Neuronal stem cell (in vitro differentiated cells): ENCODE data around the gene ZMIZ2.

Experiments used
- DNase-seq: peaks from one replicate; pipeline ENCODE4 v3.0.0-alpha.2; 2013; ENCODE audit warnings: low spot score
- H2AFZ ChIP-seq: one replicate; pipeline ENCODE4 v1.6.1; 2013; ENCODE audit warnings: mild to moderate bottlenecking, low read length, inconsistent platforms
- H2AK5ac ChIP-seq: 2 replicates; pipeline ENCODE4 v1.6.1; 2013; ENCODE audit warnings: low read depth, mild to moderate bottlenecking, inconsistent platforms, low read length, moderate library complexity, mixed read lengths
- H2BK120ac ChIP-seq: 2 replicates; pipeline ENCODE4 v1.6.1; 2013; ENCODE audit warnings: low read depth, mild to moderate bottlenecking, inconsistent platforms, low read length, moderate library complexity, mixed read lengths
- H2BK12ac ChIP-seq: one replicate; pipeline ENCODE4 v1.6.1; 2013; ENCODE audit warnings: low read length, inconsistent platforms
- H2BK15ac ChIP-seq: 2 replicates; pipeline ENCODE4 v1.6.1; 2013; ENCODE audit warnings: mild to moderate bottlenecking, low read length, inconsistent platforms, mixed read lengths
- H2BK5ac ChIP-seq: one replicate; pipeline ENCODE4 v1.6.1; 2013; ENCODE audit warnings: inconsistent platforms, mild to moderate bottlenecking, low read length, moderate library complexity
- H3K14ac ChIP-seq: one replicate; pipeline ENCODE4 v1.6.1; 2013; ENCODE audit warnings: low read length, inconsistent platforms
- H3K18ac ChIP-seq: 2 replicates; pipeline ENCODE4 v1.6.1; 2013; ENCODE audit warnings: low read length, inconsistent platforms
- H3K23ac ChIP-seq: 2 replicates; pipeline ENCODE4 v1.6.1; 2013; ENCODE audit warnings: low read depth, mild to moderate bottlenecking, mixed read lengths, low read length, inconsistent platforms; ENCODE audit not compliant: poor library complexity
- H3K27ac ChIP-seq: replicated peaks from 3 replicates; pipeline ENCODE4 v1.5.1; 2013; ENCODE audit warnings: low read length, inconsistent platforms
- H3K27me3 ChIP-seq, 3 experiments: 2 replicates each; pipeline ENCODE4 v1.6.1; 2013; ENCODE audit warnings: low read length in 3 of 3, mild to moderate bottlenecking in 2 of 3, inconsistent platforms in 1 of 3, low read depth in 1 of 3, mixed read lengths in 1 of 3, moderate library complexity in 1 of 3; ENCODE audit not compliant: control insufficient read depth in 3 of 3, insufficient read depth in 3 of 3
- H3K36me3 ChIP-seq, 2 donors: replicated peaks in 1 of 2; 2 replicates each; pipeline ENCODE4 v1.6.1; 2013; ENCODE audit warnings: low read length in 2 of 2; ENCODE audit not compliant: control insufficient read depth in 2 of 2, insufficient read depth in 2 of 2
- H3K4ac ChIP-seq: 2 replicates; pipeline ENCODE4 v1.6.1; 2013; ENCODE audit warnings: inconsistent platforms, mild to moderate bottlenecking, low read length, moderate library complexity
- H3K4me1 ChIP-seq, 2 donors: 1 replicate in 1 of 2; 2 replicates in 1 of 2; pipeline ENCODE4 v1.6.1; 2013; ENCODE audit warnings: low read length in 2 of 2, low read depth in 1 of 2; ENCODE audit not compliant: control insufficient read depth in 2 of 2, insufficient read depth in 1 of 2
- H3K4me2 ChIP-seq: one replicate; pipeline ENCODE4 v1.6.1; 2013; ENCODE audit warnings: mild to moderate bottlenecking, low read length, inconsistent platforms; ENCODE audit not compliant: insufficient read depth, poor library complexity, severe bottlenecking
- H3K4me3 ChIP-seq, 2 donors: 2 replicates each; pipeline ENCODE4 v1.5.1; 2013; ENCODE audit warnings: low read length in 2 of 2, mild to moderate bottlenecking in 2 of 2, inconsistent platforms in 1 of 2, moderate library complexity in 1 of 2
- H3K79me1 ChIP-seq: one replicate; pipeline ENCODE4 v1.6.1; 2013; ENCODE audit warnings: low read depth, mild to moderate bottlenecking, inconsistent platforms, low read length, moderate library complexity
- H3K9ac ChIP-seq: one replicate; pipeline ENCODE4 v1.6.1; 2013; ENCODE audit warnings: mild to moderate bottlenecking, low read depth, low read length, inconsistent platforms; ENCODE audit not compliant: poor library complexity
- H3K9me3 ChIP-seq, 2 donors: replicated peaks in 1 of 2; 2 replicates each; pipeline versions ENCODE3 to v1.6.1; 2013; ENCODE audit warnings: low read length in 2 of 2, mild to moderate bottlenecking in 2 of 2, inconsistent platforms in 1 of 2, low read depth in 1 of 2, mixed read lengths in 1 of 2, moderate library complexity in 1 of 2; ENCODE audit not compliant: control insufficient read depth in 2 of 2, insufficient read depth in 1 of 2
- H4K8ac ChIP-seq: one replicate; pipeline ENCODE4 v1.6.1; 2013; ENCODE audit warnings: low read depth, mild to moderate bottlenecking, inconsistent platforms, low read length, moderate library complexity
- H4K91ac ChIP-seq: one replicate; pipeline ENCODE4 v1.6.1; 2013; ENCODE audit warnings: low read length, low read depth, mild to moderate bottlenecking, inconsistent platforms; ENCODE audit not compliant: poor library complexity
- WGBS, 2 donors: extraction: QIAGEN DNeasy Blood & Tissue Kit; methylation state at CpG; one replicate each; pipeline ENCODE4 v1.1.7; 2013; ENCODE audit warnings: missing lambda C conversion rate in 2 of 2, mixed read lengths in 1 of 2; ENCODE audit not compliant: insufficient read length in 2 of 2, insufficient replicate concordance in 1 of 2; ENCODE audit errors: extremely low coverage in 2 of 2; 5-methylcytosine and 5-hydroxymethylcytosine counted together

The ZMIZ2 gene

GRCh38 chr7:44789990-44790389, 41.3 kb downstream of the ZMIZ2 start:
- no peaks in the 10 kb centered on the region for H3K36me3 ChIP-seq
- H3K4ac ChIP-seq = no peak overlapping the region
- no peaks in the 10 kb centered on the region for H3K4me1 ChIP-seq
- H2AFZ ChIP-seq = no peak overlapping the region
- H3K4me2 ChIP-seq = no peak overlapping the region
- no peak overlapping the region for H2BK120ac ChIP-seq
- no peak overlapping the region for H2BK15ac ChIP-seq
- no peak overlapping the region for H3K9ac ChIP-seq
- H3K27me3 ChIP-seq = peaks cover 0 to 1% (median 0%) of the 10 kb centered on the region in 3 experiments
- no peaks in the 10 kb centered on the region for H3K9me3 ChIP-seq
- H3K79me1 ChIP-seq = no peaks in the 10 kb centered on the region
- no peak overlapping the region for H2BK5ac ChIP-seq
- no peak overlapping the region for H3K4me3 ChIP-seq
- no peak overlapping the region for H3K27ac ChIP-seq
- no peak overlapping the region for H2AK5ac ChIP-seq
- H2BK12ac ChIP-seq = no peak overlapping the region
- no CpG with 5 or more reads among the region's 5 CpGs for WGBS, 2 donors
- H3K18ac ChIP-seq = no peak overlapping the region
- no peak overlapping the region for H3K23ac ChIP-seq
- no peak overlapping the region for H4K8ac ChIP-seq
- no peak overlapping the region for H3K14ac ChIP-seq
- no peak for DNase-seq
- H4K91ac ChIP-seq = no peak overlapping the region

GRCh38 chr7:44791278-44792219, 42.9 kb downstream of the ZMIZ2 start:
- H2BK15ac ChIP-seq = no peak overlapping the region
- no peak overlapping the region for H3K4me3 ChIP-seq
- no peak overlapping the region for H4K8ac ChIP-seq
- H4K91ac ChIP-seq = no peak overlapping the region
- peaks cover 0 to 1% (median 0%) of the 10 kb centered on the region in 3 experiments for H3K27me3 ChIP-seq
- no peak for DNase-seq
- H3K23ac ChIP-seq = no peak overlapping the region
- H3K18ac ChIP-seq = no peak overlapping the region
- no peak overlapping the region for H3K9ac ChIP-seq
- H2BK5ac ChIP-seq = no peak overlapping the region
- H3K4ac ChIP-seq = no peak overlapping the region
- H3K36me3 ChIP-seq = no peaks in the 10 kb centered on the region
- no peaks in the 10 kb centered on the region for H3K4me1 ChIP-seq
- no peak overlapping the region for H2BK12ac ChIP-seq
- no CpG with 5 or more reads among the region's 8 CpGs for WGBS, 2 donors
- no peak overlapping the region for H3K4me2 ChIP-seq
- no peak overlapping the region for H3K14ac ChIP-seq
- H3K79me1 ChIP-seq = no peaks in the 10 kb centered on the region
- H2AK5ac ChIP-seq = no peak overlapping the region
- peaks cover 0 to 1% of the 10 kb centered on the region in 2 donors for H3K9me3 ChIP-seq
- no peak overlapping the region for H3K27ac ChIP-seq
- no peak overlapping the region for H2BK120ac ChIP-seq
- H2AFZ ChIP-seq = no peak overlapping the region

GRCh38 chr7:44793919-44794318, 45.3 kb downstream of the ZMIZ2 start:
- Histone ChIP-seq H3K79me1 (peaks cover 4% of the 10 kb centered on the region), H4K91ac (no peak overlapping the region), H3K4me2 (no peak overlapping the region), H2BK15ac (no peak overlapping the region), H3K18ac (no peak overlapping the region), H2AK5ac (no peak overlapping the region), H3K4me3 (no peak overlapping the region), H3K4me1 (peaks cover 6 to 7% of the 10 kb centered on the region in 2 donors), H2AFZ (no peak overlapping the region), H3K9ac (no peak overlapping the region), H2BK120ac (no peak overlapping the region), H2BK12ac (no peak overlapping the region), H3K4ac (no peak overlapping the region), H3K23ac (no peak overlapping the region), H3K14ac (no peak overlapping the region), H3K36me3 (peaks cover 6 to 14% of the 10 kb centered on the region in 2 donors), H3K9me3 (peaks cover 0 to 1% of the 10 kb centered on the region in 2 donors), H3K27ac (no peak overlapping the region), H2BK5ac (no peak overlapping the region), H3K27me3 (peaks cover 0 to 1% (median 0%) of the 10 kb centered on the region in 3 experiments), H4K8ac (no peak overlapping the region)
- DNase-seq = no peak
- no CpG with 5 or more reads among the region's 5 CpGs for WGBS, 2 donors

GRCh38 chr7:44794331-44794730, 45.7 kb downstream of the ZMIZ2 start:
- no peak overlapping the region for H3K18ac ChIP-seq
- peaks cover 4% of the 10 kb centered on the region for H3K79me1 ChIP-seq
- H3K4ac ChIP-seq = no peak overlapping the region
- H2AK5ac ChIP-seq = no peak overlapping the region
- H3K14ac ChIP-seq = no peak overlapping the region
- no CpG with 5 or more reads among the region's 3 CpGs for WGBS, 2 donors
- H3K9me3 ChIP-seq = peaks cover 0 to 1% of the 10 kb centered on the region in 2 donors
- H4K91ac ChIP-seq = no peak overlapping the region
- no peak overlapping the region for H2BK12ac ChIP-seq
- H2AFZ ChIP-seq = no peak overlapping the region
- no peak overlapping the region for H3K4me2 ChIP-seq
- no peak for DNase-seq
- no peak overlapping the region for H3K27ac ChIP-seq
- no peak overlapping the region for H2BK15ac ChIP-seq
- H3K23ac ChIP-seq = no peak overlapping the region
- no peak overlapping the region for H3K4me3 ChIP-seq
- H2BK120ac ChIP-seq = no peak overlapping the region
- H3K27me3 ChIP-seq = peaks cover 0 to 1% (median 0%) of the 10 kb centered on the region in 3 experiments
- H3K4me1 ChIP-seq = peaks cover 6 to 7% of the 10 kb centered on the region in 2 donors
- peaks cover 7 to 18% of the 10 kb centered on the region in 2 donors for H3K36me3 ChIP-seq
- H3K9ac ChIP-seq = no peak overlapping the region
- no peak overlapping the region for H2BK5ac ChIP-seq
- no peak overlapping the region for H4K8ac ChIP-seq
